Activated CD8-positive, alpha-beta memory T cell treated with anti-CD3 and anti-CD28 coated beads, Interleukin-2, amount 50 U/mL, for 24 hours (primary cell): Measurements from ENCODE around the gene EPM2A.

Experiments used
- DNase-seq: peaks from one replicate; pipeline ENCODE4 v3.0.0-alpha.2; 2020; ENCODE audit errors: extremely low read depth

The EPM2A gene

DNA sequence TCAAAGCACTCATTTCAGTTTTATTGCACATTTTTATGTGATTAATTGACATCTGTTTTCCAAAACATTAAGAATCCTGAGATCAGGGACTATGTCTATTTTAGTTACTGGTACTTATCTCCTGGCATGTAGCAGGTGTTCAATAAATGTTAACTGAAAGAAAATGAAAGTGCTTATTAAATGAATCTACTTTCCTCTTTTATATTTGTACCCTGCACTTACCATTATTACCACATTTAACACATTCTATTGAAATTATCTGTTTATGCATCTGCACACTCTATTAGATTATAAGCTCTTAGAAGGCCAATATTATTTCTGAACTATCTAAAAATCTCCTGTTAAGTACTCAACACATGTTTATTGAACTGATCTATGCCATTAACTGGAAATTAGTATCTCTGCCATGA is 131.9 kb downstream of the EPM2A start:
- no peak for DNase-seq

DNA sequence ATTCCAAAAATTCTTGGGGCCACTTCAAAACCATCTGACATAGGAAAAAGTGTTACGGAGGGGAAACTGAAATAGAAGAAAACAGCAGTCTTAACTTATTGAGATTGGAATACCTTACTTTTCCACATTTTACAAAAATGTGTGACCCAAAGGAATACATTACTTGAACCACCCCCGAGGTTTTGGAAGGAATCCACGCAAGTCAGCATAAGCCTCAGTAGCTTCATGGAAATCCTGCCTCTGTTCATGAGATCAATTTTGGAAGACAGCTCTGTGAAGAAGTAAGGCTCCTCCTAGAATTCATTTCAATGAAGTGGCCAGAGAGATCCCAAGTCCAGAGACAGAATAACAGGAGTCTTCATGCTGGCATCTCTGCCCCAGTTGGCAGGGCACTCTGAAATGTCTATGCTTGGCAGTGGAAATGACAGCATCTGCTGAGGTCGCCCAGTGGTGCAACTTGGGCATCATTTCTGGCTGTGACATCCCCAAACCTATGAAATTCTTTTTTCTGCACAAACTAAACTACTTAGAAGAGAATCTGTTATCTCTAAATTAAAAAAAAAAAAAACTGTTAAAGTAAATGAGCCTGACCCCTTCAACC is 132.5 kb downstream of the EPM2A start:
- no peak for DNase-seq

DNA sequence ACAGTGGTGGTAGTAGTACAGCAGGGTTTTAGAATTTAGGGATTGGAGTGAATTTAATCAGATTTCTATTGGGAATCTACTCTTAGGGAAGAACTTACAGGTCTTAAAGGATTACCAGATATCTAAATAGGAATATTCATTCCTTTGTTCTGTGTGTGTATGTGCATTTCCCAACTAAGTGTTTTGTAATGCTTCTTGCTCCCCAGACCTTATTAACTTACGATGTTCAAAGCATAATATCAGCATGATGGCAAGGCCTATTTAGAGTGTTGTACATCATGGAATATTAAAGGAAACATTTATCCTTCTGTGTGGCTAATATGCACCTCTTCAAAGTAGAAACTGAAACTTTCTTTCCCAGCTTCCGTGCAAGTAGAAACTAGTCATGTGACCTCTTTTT is 133.9 kb downstream of the EPM2A start:
- DNase-seq, result no peak

DNA sequence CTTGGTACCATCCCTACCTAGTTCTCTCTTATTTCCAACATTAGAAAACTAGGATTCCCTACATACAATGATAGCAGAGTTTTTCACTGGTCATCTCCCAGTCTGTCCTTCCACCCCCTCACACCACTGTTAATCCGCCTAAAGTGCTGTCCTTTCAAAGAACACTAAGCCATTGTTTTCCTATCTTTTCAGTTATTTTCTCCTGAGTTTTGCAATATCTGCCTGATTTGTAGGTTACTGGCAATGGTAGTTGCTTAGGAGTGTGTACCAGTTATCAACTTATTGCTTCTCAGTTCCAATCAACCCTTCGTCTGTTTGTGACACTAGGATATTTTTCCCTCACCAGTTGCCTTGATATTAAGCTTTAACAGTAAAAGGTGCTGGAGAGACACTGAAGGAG is 135.0 kb downstream of the EPM2A start:
- DNase-seq, result no peak

DNA sequence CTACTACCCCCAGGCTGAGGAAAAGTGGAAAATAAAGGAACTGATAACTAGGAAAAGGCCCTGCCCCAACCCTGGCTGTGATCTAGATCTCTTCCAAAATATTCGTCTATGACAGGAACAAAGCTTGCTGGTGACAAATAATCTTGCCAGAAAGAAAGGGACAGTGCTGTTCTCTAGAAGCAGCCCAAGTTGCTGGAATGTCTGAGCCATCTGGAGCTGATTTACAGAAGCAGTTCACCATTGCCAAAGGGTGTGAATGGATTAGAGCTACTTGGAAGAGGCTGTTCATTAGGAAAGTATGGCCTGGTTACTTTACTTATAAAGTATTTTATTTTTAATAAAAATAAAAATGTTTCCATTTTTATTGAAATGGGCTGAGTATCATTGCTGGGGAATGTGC is 146.3 kb downstream of the EPM2A start:
- no peak for DNase-seq

DNA sequence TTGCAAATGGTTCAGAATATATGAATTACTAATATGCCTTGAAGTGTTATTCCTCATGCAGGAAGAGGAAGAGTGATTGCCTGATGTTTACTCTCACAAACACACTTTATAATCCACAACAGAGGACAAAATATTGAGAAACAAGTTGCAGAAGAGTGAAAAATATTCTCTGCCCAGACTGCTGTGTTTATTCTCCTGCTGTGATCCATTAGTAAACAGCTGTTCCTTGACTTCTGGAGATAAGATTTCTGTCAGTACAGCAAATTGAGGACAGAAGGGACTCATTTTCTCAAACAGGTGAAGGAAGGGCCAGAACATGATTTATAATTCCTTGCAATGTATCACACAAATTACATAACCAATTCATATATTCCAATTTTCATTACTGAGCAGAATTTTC is 148.0 kb downstream of the EPM2A start:
- no peak for DNase-seq

DNA sequence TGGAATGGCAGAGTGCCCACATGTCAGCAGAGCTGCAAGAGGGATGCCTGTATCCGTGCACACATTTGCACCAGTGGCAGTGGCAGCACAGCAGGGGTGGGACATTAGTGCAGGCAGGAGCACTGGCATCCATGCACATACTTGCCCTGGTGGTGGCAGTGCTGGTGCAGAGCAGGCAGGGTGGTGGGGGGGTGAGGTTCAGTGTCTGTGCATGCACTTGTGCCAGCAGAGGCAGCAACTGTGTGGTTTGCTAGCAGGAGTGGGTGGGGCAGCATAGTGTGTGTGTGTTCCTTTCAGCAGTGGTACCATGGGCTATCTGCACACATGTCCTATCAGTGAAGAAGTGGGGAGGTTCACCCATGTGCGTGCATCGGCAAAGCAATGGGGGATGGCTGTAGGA is 151.6 kb downstream of the EPM2A start:
- DNase-seq, result no peak
